GM18519 (cell line): ENCODE data around the gene KLF6.
"Not testable (repeated sequence)": the region's sequence is repeated elsewhere in the genome, so short reads cannot be mapped to it uniquely, and the experiment has no call there.

Experiments
- ATAC-seq: cut with Tn5 transposase; IDR thresholded peaks from one replicate; pipeline ENCODE4 v1.9.1; 2021; ENCODE audit warnings: mild to moderate bottlenecking, moderate library complexity; ENCODE audit not compliant: unreplicated experiment, low FRiP score

KLF6 gene

DNA sequence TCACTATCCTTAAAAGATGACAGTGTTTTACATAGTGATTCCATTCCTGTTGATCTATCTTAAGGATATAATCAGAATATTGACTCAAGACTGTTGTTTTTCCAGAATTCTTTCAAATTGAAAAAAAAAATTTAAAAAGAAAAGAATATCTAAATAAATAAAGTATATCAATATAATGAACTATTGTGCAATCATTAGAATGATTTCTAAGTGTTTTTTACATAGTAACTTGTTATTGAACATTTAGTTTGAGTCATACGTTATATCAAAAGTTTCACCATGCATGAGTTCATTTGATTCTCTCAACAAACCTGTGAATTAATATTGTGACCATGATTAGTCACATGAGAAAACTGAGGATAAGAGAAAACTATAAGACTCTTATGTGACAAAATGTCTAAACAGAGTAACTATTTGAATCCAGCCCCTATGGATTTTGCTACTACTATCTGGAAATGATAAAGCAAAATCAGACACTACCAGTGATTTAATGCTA is 46.1 kb downstream of the KLF6 start:
- no peak for ATAC-seq

DNA sequence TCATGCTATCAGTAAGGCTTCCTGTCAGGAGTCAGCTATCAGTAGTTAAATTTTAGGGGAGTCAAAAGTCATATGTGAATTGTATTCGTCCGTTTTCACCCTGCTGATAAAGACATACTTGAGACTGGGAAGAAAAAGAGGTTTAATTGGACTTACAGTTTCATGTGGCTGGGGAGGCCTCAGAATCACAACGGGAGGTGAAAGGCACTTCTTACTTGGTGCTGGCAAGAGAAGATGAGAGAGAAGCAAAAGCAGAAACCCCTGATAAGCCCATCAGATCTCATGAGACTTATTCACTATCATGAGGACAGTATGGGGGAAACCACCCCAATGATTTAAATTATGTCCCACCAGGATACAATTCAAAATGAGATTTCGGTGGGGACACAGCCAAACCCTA is 47.1 kb downstream of the KLF6 start:
- no peak for ATAC-seq

GRCh38 chr10:3735175-3735574 is 49.8 kb downstream of the KLF6 start:
- ATAC-seq: no peak

- no peak for ATAC-seq
These were observed 50.9 kb downstream of the KLF6 start for GRCh38 chr10:3734111-3734510.

DNA sequence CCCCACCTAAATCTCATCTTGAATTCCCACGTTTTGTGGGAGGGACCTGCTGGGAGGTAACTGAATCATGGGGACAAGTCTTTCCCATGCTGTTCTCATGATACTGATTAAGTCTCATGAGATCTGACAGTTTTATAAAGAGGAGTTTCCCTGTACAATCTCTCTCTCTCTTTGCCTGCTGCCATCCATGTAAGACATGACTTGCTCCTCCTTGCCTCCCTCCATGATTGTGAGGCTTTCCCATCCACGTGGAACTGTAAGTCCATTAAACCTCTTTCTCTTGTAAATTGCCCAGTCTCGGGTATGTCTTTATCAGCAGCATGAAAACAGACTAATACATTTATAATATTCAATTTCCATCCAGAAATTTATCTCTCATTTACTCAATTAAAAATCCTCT is 52.8 kb downstream of the KLF6 start:
- not testable (repeated sequence) for ATAC-seq

GRCh38 chr10:3729397-3729976 is 55.5 kb downstream of the KLF6 start:
- no peak for ATAC-seq

DNA sequence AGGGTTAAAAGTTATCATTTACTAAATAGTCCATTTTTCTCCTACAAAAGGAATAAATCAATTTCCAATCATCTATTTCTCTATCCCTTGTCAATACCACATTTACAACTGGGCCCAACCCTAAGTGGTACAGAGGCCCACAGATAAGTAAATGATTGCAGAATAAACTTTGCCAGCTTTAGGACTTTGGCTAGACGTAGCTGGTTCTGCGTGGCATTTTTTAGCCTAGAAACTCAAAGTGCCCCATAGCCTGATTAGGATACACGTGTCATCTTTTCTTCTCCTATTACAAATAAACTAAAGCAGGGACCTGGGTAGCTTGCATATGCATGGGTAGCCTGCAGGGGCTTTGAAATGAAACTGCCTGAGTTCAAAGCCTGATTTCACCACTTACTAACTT is 56.4 kb downstream of the KLF6 start:
- no peak for ATAC-seq

DNA sequence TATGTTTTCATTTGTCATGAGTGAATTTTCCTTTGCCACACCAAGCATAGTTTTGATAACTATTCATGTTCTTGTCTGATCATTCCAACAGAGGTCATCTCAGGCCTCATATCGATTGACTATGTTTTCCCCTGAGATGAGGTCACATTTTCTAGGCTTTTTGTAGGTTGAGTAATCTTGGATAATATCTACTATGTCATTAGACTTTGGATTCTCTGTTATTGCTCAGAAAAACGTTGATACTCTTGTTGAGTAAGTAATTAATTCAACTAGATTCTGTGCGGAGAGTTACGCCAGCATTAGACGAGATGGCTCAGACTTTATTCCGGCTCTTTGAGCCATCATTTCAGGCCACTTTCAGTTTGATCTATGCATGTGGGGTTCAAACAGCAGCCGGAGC is 57.7 kb downstream of the KLF6 start:
- no peak for ATAC-seq
